ENCODE data around the gene ETFA.
A peak's percentile ranks its signal among the peaks of the same experiment; 100 is the strongest.

Gene ETFA

DNA sequence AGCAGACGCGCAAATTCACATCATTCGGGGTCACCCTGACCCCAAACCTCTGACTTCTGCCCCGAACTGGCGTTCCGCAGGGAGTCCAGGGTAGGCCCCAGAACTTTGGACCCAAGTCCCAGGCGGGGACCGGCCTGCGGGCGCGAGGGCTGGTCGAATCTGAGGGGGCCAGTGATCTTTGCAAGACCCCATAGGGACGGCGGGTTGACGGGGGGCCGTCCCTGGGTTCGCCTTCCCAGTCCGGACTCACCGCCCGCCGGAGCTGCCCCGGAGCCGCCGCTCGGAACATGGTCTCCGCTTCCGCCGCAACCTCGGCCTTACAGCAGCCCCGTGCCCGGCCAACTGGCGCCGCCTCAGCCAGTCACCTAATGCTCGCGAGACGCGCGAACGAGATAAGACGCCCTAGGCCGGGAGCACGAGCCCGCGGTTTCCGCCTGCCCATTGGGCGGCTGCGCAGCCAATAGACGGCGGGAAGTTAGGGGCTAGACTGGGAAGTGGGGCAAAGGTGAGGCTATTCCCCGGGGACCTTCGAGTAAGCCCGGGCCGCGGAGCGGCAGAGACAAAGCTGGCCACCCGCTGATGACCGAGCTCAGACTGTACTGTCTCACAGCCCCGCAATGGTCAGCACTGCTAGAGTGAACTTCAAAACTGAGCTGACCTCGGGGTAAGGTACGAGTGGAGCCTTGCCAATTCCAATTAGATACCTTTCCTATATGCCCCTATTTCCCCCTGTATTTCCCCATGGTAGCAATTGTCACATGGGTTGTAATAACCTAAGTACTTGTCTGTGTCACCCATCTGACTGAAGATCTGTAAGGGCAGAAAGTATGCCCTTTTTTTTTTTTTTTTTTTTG is at the start of gene ETFA (continued):
- no peak for TF ChIP-seq ZNF148 (tag by site-specific recombination; IDR thresholded peaks at IDR 0.05; ENCODE audit: borderline replicate concordance)
- TF ChIP-seq ZNF560 (tag by site-specific recombination; IDR thresholded peaks at IDR 0.05; ENCODE audit: borderline replicate concordance), result no peak
- TF ChIP-seq, protein P1, sequence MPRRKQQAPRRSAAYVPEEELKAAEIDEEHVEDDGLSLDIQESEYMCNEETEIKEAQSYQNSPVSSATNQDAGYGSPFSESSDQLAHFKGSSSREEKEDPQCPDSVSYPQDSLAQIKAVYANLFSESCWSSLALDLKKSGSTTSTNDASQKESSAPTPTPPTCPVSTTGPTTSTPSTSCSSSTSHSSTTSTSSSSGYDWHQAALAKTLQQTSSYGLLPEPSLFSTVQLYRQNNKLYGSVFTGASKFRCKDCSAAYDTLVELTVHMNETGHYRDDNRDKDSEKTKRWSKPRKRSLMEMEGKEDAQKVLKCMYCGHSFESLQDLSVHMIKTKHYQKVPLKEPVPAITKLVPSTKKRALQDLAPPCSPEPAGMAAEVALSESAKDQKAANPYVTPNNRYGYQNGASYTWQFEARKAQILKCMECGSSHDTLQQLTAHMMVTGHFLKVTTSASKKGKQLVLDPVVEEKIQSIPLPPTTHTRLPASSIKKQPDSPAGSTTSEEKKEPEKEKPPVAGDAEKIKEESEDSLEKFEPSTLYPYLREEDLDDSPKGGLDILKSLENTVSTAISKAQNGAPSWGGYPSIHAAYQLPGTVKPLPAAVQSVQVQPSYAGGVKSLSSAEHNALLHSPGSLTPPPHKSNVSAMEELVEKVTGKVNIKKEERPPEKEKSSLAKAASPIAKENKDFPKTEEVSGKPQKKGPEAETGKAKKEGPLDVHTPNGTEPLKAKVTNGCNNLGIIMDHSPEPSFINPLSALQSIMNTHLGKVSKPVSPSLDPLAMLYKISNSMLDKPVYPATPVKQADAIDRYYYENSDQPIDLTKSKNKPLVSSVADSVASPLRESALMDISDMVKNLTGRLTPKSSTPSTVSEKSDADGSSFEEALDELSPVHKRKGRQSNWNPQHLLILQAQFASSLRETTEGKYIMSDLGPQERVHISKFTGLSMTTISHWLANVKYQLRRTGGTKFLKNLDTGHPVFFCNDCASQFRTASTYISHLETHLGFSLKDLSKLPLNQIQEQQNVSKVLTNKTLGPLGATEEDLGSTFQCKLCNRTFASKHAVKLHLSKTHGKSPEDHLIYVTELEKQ (tag by site-specific recombination; IDR thresholded peaks at IDR 0.05; ENCODE audit: borderline replicate concordance), result no peak
- TF ChIP-seq SCRT1 (tag by site-specific recombination; IDR thresholded peaks at IDR 0.05; ENCODE audit: borderline replicate concordance), result no peak
- TF ChIP-seq ZNF366 (tag by site-specific recombination; conservative IDR thresholded peaks at IDR 0.05), result peak; percentile 9; the same call in 1 of the 2 replicates
- TF ChIP-seq ZNF792 (tag by site-specific recombination; IDR thresholded peaks at IDR 0.05), result no peak
- no peak for TF ChIP-seq SALL2 (tag by site-specific recombination; IDR thresholded peaks at IDR 0.05; ENCODE audit: borderline replicate concordance)
- 0 out of 2 replicates have a peak, but pooled peaks have one; percentile 24 for TF ChIP-seq TRIM28 (IDR thresholded peaks at IDR 0.05; ENCODE audit: borderline replicate concordance, low read length)
- TF ChIP-seq OVOL3 (tag by site-specific recombination; IDR thresholded peaks at IDR 0.05), result no peak; the same call in 1 of the 2 replicates
- peak; percentile 89; the same call in 1 of the 2 replicates for TF ChIP-seq ZNF423 (tag by site-specific recombination; IDR thresholded peaks at IDR 0.05)
- no peak for TF ChIP-seq ZNF621 (tag by site-specific recombination; IDR thresholded peaks at IDR 0.05)
- TF ChIP-seq, protein P2, sequence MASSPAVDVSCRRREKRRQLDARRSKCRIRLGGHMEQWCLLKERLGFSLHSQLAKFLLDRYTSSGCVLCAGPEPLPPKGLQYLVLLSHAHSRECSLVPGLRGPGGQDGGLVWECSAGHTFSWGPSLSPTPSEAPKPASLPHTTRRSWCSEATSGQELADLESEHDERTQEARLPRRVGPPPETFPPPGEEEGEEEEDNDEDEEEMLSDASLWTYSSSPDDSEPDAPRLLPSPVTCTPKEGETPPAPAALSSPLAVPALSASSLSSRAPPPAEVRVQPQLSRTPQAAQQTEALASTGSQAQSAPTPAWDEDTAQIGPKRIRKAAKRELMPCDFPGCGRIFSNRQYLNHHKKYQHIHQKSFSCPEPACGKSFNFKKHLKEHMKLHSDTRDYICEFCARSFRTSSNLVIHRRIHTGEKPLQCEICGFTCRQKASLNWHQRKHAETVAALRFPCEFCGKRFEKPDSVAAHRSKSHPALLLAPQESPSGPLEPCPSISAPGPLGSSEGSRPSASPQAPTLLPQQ (tag by site-specific recombination; IDR thresholded peaks at IDR 0.05), result peak; percentile 49; the same call in 1 of the 2 replicates
- TF ChIP-seq ZNF776 (tag by site-specific recombination; IDR thresholded peaks at IDR 0.05; ENCODE audit: borderline replicate concordance), result no peak
- TF ChIP-seq, protein P3, sequence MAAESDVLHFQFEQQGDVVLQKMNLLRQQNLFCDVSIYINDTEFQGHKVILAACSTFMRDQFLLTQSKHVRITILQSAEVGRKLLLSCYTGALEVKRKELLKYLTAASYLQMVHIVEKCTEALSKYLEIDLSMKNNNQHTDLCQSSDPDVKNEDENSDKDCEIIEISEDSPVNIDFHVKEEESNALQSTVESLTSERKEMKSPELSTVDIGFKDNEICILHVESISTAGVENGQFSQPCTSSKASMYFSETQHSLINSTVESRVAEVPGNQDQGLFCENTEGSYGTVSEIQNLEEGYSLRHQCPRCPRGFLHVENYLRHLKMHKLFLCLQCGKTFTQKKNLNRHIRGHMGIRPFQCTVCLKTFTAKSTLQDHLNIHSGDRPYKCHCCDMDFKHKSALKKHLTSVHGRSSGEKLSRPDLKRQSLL (tag by site-specific recombination; IDR thresholded peaks at IDR 0.05), result no peak; the same call in 1 of the 2 replicates
- TF ChIP-seq ZNF514 (tag by site-specific recombination; IDR thresholded peaks at IDR 0.05), result no peak
- TF ChIP-seq ZNF571 (tag by site-specific recombination; IDR thresholded peaks at IDR 0.05), result no peak
- no peak for TF ChIP-seq ZNF16 (tag by site-specific recombination; IDR thresholded peaks at IDR 0.05; ENCODE audit: low read depth)
- no peak for TF ChIP-seq ZNF510 (tag by site-specific recombination; IDR thresholded peaks at IDR 0.05; ENCODE audit: insufficient replicate concordance)
- peak; percentile 28; the same call in 1 of the 2 replicates for TF ChIP-seq ZNF558 (tag by site-specific recombination; IDR thresholded peaks at IDR 0.05)
- peak; percentile 56 for TF ChIP-seq YY2 (tag by site-specific recombination; IDR thresholded peaks at IDR 0.05)
- TF ChIP-seq ZNF549 (tag by site-specific recombination; IDR thresholded peaks at IDR 0.05), result no peak
- TF ChIP-seq, protein P4, sequence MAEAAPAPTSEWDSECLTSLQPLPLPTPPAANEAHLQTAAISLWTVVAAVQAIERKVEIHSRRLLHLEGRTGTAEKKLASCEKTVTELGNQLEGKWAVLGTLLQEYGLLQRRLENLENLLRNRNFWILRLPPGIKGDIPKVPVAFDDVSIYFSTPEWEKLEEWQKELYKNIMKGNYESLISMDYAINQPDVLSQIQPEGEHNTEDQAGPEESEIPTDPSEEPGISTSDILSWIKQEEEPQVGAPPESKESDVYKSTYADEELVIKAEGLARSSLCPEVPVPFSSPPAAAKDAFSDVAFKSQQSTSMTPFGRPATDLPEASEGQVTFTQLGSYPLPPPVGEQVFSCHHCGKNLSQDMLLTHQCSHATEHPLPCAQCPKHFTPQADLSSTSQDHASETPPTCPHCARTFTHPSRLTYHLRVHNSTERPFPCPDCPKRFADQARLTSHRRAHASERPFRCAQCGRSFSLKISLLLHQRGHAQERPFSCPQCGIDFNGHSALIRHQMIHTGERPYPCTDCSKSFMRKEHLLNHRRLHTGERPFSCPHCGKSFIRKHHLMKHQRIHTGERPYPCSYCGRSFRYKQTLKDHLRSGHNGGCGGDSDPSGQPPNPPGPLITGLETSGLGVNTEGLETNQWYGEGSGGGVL (tag by site-specific recombination; IDR thresholded peaks at IDR 0.05), result no peak
- no peak; the same call in 1 of the 2 replicates for TF ChIP-seq HOXA7 (CRISPR knock-in tag; IDR thresholded peaks at IDR 0.05; ENCODE audit: borderline replicate concordance)
- no peak for TF ChIP-seq ZNF548 (tag by site-specific recombination; IDR thresholded peaks at IDR 0.05)
- peak; percentile 72 for TF ChIP-seq ZNF843 (tag by site-specific recombination; IDR thresholded peaks at IDR 0.05)

Data from HEK293 (cell line).